ENCODE data around the gene WDR27.

GRCh38 chr6:169656546-169657283, 45.1 kb downstream of the WDR27 start:
- TF ChIP-seq CTCF (conservative IDR thresholded peaks at IDR 0.05; ENCODE audit: low read length) (no peak), EZH2phosphoT487 (IDR thresholded peaks at IDR 0.05; ENCODE audit: borderline replicate concordance) (no peak)

All from Loucy (cell line).